ENCODE results near the gene CELF4. TPM values are rescaled to one million over a fixed set of nuclear protein-coding genes. Genes with fewer than 3 reads are reported as not detected.

CELF4 gene
- total and polyA plus RNA-seq, 7 donors: 0.60 to 5.0 (median 1.8) TPM; not detected in 1

DNA sequence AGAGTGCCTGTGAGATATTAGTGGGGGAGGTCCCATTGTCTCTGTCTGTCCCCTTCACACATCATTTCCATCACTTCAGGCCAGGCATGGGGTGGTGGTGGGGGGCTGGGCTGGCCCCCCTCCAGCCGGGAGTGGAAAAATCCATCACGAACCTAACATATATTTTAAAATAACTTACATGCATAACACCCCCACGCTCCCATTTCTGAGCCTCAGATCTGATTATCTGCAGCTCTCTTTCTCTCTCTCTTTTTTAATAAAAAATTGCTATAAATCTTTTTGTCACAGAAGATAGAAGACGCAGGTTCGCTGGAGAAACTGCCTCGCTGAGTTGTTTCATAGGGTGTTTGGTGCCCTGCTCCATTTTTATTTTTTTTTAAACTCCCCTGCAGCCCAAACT lies 159.8 kb downstream of the CELF4 start:
- Histone ChIP-seq H3K9me3 (no peaks in the 10 kb centered on the region), H3K36me3 (no peaks in the 10 kb centered on the region), H3K27me3 (no peaks in the 10 kb centered on the region), H3K4me1 (peaks cover 0 to 11% (median 9%) of the 10 kb centered on the region in 4 donors), H3K27ac (no peak overlapping the region), H3K4me3 (no peak overlapping the region)
- intact Hi-C loops (cut with DNase I): no loop called here
- TF ChIP-seq POLR2AphosphoS5 (IDR thresholded peaks at IDR 0.05): no peak
- TF ChIP-seq, protein P1, sequence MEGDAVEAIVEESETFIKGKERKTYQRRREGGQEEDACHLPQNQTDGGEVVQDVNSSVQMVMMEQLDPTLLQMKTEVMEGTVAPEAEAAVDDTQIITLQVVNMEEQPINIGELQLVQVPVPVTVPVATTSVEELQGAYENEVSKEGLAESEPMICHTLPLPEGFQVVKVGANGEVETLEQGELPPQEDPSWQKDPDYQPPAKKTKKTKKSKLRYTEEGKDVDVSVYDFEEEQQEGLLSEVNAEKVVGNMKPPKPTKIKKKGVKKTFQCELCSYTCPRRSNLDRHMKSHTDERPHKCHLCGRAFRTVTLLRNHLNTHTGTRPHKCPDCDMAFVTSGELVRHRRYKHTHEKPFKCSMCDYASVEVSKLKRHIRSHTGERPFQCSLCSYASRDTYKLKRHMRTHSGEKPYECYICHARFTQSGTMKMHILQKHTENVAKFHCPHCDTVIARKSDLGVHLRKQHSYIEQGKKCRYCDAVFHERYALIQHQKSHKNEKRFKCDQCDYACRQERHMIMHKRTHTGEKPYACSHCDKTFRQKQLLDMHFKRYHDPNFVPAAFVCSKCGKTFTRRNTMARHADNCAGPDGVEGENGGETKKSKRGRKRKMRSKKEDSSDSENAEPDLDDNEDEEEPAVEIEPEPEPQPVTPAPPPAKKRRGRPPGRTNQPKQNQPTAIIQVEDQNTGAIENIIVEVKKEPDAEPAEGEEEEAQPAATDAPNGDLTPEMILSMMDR (IDR thresholded peaks at IDR 0.05): no peak
- TF ChIP-seq POLR2A (IDR thresholded peaks at IDR 0.05): no peak
- no peak for TF ChIP-seq EP300 (IDR thresholded peaks at IDR 0.05)
- WGBS, 2 donors: 86% methylated on average over 6 of the region's 6 CpGs
- DNase-seq: no peak

DNA sequence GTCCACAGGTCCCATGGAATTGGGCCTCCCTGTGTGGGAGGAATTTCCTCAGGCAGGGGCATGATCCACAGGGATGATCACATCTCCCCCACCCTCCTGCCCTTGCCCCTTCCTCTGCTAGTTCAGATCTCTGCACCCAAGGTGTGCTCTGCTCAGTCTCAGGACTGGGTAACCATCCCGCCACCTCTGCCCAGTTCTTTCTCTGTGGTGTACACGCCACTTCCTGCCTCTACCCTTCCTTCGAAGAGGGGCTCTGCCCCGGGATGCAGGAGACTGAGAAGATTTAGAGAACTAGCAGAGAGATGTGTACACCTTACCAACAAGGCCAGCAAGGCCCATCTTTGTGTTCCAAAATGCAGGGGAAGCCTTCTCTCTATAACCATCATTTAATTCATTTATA lies 160.4 kb downstream of the CELF4 start:
- DNase-seq: no peak
- intact Hi-C loops (cut with DNase I): no loop called here
- Histone ChIP-seq H3K27me3 (no peaks in the 10 kb centered on the region), H3K36me3 (no peaks in the 10 kb centered on the region), H3K27ac (no peak overlapping the region), H3K4me3 (no peak overlapping the region), H3K9me3 (no peaks in the 10 kb centered on the region), H3K4me1 (peaks cover 0 to 11% (median 9%) of the 10 kb centered on the region in 4 donors)
- WGBS, 2 donors: 55 to 82% methylated on average over 4 of the region's 4 CpGs
- TF ChIP-seq POLR2AphosphoS5 (IDR thresholded peaks at IDR 0.05) (no peak), EP300 (IDR thresholded peaks at IDR 0.05) (no peak), POLR2A (IDR thresholded peaks at IDR 0.05) (no peak)
- TF ChIP-seq, protein P1 (IDR thresholded peaks at IDR 0.05): no peak

DNA sequence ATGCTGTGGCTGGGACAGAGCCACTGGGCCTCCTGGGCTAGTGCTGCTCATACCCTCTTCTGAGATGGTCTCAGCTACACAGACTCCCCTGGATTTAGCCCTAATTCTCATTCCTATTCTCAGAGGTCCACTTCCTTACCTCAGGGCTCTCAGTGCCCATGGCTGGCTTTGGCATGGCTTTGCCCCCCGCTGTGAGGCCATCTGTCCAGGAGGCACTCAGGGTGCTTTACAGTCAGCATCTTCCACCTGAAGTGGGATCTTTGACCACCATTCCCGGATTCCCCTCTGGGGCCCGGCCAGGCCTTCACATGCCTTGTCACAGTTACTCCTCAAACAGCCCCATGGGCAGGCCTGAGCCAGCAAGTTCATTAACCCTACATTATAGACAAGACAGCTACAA lies 161.8 kb downstream of the CELF4 start:
- no peaks in the 10 kb centered on the region for H3K36me3 ChIP-seq
- H3K4me1 ChIP-seq: peaks cover 0 to 11% (median 9%) of the 10 kb centered on the region in 4 donors
- 85 to 87% methylated on average over 3 of the region's 3 CpGs for WGBS, 2 donors
- TF ChIP-seq, protein P1 (IDR thresholded peaks at IDR 0.05): no peak
- TF ChIP-seq POLR2A (IDR thresholded peaks at IDR 0.05) (no peak), POLR2AphosphoS5 (IDR thresholded peaks at IDR 0.05) (no peak), EP300 (IDR thresholded peaks at IDR 0.05) (no peak)
- H3K27me3 ChIP-seq: no peaks in the 10 kb centered on the region
- no peak overlapping the region for H3K4me3 ChIP-seq
- intact Hi-C loops (cut with DNase I): no loop called here
- H3K27ac ChIP-seq: no peak overlapping the region
- no peaks in the 10 kb centered on the region for H3K9me3 ChIP-seq
- no peak for DNase-seq

DNA sequence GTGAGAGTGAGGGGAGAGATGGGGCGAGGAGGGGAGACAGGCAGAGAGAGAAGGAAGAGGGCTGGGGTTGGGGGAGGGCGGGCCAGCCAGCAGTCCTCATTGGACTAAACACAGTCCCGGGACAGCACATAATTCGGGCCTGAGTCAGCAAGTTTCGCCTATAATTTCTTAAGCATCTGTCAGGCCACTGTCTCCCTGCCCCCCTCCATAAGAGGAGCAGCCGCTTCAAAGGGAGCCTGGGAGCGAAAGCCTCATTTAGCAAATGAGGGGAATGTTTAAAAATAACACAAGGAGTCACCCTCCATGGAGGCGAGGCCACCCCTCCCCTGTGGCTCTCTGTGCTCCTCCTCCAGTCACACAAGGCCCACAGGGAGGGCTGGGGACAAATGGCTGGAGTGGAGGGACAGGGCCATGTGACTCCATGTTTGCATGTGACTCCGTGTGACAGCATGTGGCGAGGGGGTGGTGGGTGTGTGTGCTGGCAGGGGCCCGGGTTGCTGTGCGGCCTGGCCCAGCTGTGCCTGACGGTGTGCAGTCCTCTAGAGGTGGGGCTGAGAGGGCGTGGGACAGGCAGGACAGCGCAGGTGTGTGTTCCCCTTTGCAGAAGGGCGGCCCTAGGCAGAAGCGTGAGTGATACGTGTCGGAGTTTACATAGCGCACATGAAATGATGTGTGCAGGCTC lies 162.4 kb downstream of the CELF4 start:
- Histone ChIP-seq H3K4me3 (no peak overlapping the region), H3K9me3 (no peaks in the 10 kb centered on the region), H3K27ac (no peak overlapping the region), H3K36me3 (no peaks in the 10 kb centered on the region), H3K4me1 (peaks cover 0 to 11% (median 9%) of the 10 kb centered on the region in 4 donors), H3K27me3 (no peaks in the 10 kb centered on the region)
- intact Hi-C loops (cut with DNase I): no loop called here
- no peak for TF ChIP-seq EP300 (IDR thresholded peaks at IDR 0.05)
- TF ChIP-seq POLR2AphosphoS5 (IDR thresholded peaks at IDR 0.05): no peak
- TF ChIP-seq, protein P1 (IDR thresholded peaks at IDR 0.05): no peak
- no peak for TF ChIP-seq POLR2A (IDR thresholded peaks at IDR 0.05)
- WGBS, 2 donors: 51 to 71% methylated on average over 20 of the region's 20 CpGs
- DNase-seq: no peak

DNA sequence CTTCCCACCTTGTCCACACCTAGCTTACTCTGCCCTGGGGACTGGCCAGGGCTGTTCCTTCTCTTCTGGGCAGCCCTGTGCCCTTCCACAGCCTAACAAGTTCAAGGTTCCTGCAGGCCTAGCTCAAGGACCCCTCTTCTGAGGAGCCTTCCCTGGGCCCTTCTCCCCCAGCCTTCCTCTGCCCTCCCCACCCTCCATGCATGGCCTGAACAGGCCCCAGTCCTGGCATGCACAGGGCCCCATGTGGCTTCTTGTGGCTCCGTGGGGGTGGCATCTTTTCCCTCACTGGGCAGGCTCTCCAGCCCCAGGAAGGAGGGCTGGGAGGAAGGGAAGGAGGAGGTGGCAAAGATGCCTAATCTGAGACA lies 162.9 kb downstream of the CELF4 start:
- TF ChIP-seq POLR2A (IDR thresholded peaks at IDR 0.05) (no peak), EP300 (IDR thresholded peaks at IDR 0.05) (no peak), POLR2AphosphoS5 (IDR thresholded peaks at IDR 0.05) (no peak)
- TF ChIP-seq, protein P1 (IDR thresholded peaks at IDR 0.05): no peak
- DNase-seq: no peak
- H3K9me3 ChIP-seq: no peaks in the 10 kb centered on the region
- intact Hi-C loops (cut with DNase I): no loop called here
- no peaks in the 10 kb centered on the region for H3K27me3 ChIP-seq
- WGBS, 2 donors: 38 to 44% methylated on average over 1 of the region's 1 CpG
- no peaks in the 10 kb centered on the region for H3K36me3 ChIP-seq
- H3K4me1 ChIP-seq: peaks cover 0 to 11% (median 9%) of the 10 kb centered on the region in 4 donors
- H3K4me3 ChIP-seq: no peak overlapping the region
- H3K27ac ChIP-seq: no peak overlapping the region
